HG03342 (cell line): Measurements from ENCODE around the gene FXYD4.

Experiments used
- ATAC-seq: cut with Tn5 transposase; IDR thresholded peaks from one replicate; pipeline ENCODE4 v1.9.1; 2021; ENCODE audit warnings: mild to moderate bottlenecking, moderate library complexity; ENCODE audit not compliant: unreplicated experiment

Gene FXYD4

DNA sequence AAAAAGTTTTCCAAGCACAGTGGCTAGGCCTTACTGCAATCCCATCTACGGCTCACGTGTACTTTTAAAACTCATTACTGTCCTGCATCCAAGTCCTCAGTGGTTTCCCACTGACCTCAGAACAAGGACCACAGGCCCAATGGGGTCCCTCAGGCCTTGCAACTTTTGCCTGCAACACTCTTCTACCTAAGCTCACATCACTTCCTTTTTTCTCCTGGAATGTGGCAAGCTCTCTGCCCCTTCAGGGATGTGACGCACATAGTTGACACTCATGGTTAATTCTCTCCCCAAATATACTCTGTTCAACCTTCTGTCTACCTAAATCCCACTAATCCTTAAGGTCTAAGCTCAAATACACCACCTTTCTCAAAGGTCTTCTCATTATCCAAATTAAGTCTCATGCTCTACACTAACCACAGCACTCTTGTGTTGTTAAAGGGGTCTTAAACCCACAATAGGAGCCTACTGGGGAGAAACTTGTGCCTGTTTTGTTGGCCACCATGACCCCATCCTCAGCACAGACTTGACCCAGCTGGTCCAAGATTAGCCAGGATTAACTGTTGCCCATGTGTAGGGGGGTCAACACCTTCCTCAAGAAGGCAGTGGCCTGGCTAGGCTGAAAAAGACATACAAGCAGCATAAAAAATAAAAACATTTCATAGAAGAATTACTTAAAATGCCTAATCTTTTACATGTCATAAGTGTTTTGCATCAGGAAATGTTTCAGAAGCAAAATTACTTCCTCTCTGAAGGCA lies 22.3 kb downstream of the FXYD4 start:
- no peak for ATAC-seq

DNA sequence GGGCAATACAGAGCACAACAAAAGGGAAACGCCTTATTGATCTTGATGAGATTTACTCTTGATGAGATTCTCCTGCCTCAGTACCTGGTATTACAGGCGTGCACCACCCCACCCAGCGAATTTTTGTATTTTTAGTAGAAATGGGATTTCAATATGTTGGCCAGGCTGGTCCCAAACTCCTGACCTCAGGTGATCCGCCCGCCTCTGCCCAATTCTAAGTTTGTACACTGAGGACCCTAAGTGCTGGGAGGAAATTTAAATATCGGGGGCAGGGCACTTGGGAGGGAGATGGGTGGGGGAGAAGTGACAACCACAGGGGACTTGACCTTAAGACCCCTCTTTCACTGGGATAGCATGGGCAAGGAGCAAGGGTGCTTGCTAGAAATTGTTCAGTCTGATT lies 23.4 kb downstream of the FXYD4 start:
- no peak for ATAC-seq

- no peak for ATAC-seq
Observed at GRCh38 chr10:43395571-43396060, 24.2 kb downstream of the FXYD4 start.

GRCh38 chr10:43396061-43396927 lies 24.9 kb downstream of the FXYD4 start:
- peak; percentile 41 for ATAC-seq

GRCh38 chr10:43396928-43397624 lies 25.6 kb downstream of the FXYD4 start:
- ATAC-seq = peak; percentile 80

GRCh38 chr10:43398939-43399319 lies 27.5 kb downstream of the FXYD4 start:
- no peak for ATAC-seq

GRCh38 chr10:43399320-43400310 lies 28.2 kb downstream of the FXYD4 start:
- no peak for ATAC-seq

GRCh38 chr10:43401627-43402026 lies 30.2 kb downstream of the FXYD4 start:
- ATAC-seq = no peak

GRCh38 chr10:43402176-43402575 lies 30.7 kb downstream of the FXYD4 start:
- no peak for ATAC-seq

DNA sequence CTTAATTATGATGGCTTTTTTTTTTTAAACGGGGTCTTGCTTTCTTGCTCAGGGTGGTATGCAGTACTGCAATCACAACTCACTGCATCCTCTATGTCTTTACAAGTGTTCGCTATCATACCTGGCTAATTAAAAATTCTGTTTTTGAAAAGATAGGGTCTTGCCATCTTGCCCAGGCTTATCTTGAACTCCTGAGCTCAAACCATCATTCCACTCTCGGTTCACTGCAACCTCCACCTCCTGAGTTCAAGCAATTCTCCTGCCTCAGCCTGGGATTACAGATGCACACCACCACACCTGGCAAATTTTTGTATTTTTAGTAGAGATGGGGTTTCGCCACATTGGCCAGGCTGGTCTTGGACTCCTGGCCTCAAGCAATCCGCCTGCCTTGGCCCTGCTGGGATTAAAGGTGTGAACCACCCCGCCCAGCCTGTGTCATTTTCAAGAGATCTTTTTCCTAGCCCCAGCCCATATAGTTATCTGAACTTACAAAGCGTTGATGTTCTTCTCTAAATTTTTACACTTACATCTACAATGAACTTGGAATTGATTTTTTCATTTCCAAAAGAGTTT lies 31.5 kb downstream of the FXYD4 start:
- ATAC-seq = no peak

DNA sequence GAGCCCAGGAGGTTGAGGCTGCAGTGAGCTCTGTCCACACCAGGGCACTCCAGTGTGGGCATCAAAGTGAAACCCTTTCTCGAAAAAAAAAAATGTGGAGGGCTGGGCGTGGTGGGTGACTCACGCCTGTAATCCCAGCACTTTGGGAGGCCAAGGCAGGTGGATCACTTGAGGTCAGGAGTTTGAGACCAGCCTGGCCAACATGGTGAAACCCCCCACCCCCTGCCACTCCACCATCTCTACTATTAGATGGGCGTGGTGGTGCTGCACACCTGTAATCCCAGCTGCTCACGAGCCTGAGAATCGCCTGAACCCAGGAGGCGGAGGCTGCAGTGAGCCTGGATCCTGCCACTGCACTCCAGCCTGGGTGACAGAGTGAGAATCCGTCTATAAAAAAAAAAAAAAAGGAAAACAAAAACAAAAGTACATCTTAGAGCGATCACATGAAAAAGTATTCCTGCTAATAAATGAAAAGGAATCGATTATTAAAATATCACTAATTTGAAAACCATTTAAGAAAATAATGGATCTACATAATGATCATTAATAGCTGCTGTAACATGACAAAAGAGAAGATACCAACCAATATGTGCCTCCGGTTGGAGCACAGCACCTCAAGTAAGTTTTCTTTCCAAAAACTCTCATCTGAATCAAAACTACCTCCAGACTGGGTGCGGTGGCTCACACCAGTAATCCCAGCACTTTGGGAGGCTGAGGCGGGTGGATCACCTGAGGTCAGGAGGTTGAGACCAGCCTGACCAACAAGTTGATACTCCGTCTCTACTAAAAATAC lies 32.7 kb downstream of the FXYD4 start:
- no peak for ATAC-seq

DNA sequence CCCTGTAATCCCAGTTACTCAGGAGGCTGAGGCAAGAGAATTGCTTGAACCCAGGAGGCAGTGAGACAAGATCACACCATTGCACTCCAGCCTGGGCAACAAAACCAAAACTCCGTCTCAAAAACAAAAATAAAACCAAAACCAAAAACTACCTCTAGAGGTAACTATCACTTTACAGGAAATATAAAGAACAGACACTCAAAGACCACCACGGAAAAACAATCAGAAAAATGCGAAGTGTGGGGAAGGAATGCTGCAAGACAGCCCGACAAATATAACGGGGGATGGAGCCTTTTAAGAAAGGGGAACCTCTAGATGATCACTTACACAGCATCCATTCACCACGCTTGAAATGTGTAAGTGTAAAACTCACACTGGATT lies 33.3 kb downstream of the FXYD4 start:
- no peak for ATAC-seq

DNA sequence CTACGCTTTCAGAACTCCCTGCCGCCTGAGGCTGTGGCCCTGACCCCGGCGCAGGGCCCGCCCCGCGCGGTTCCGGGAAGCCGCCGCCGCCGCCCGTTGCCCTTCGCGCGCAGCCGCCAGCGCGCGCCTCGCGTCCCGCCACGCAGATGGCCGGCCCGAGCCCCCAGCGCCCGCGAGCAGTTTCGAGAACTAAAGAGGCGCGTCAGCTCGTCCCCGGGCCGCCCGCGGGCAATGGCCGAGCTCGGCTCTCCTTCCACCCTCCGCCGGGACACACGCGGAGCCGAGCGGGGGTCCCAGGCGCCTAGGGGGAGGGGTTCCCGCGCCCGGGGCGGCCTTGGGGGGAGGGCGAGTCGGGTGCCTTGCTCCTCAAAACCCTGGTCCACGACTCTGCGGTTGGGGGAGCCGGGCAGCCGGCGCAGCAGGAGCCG lies 35.7 kb downstream of the FXYD4 start:
- ATAC-seq = peak; percentile 13

- ATAC-seq = peak; percentile 44
Observed at GRCh38 chr10:43407576-43408330, 36.3 kb downstream of the FXYD4 start.

DNA sequence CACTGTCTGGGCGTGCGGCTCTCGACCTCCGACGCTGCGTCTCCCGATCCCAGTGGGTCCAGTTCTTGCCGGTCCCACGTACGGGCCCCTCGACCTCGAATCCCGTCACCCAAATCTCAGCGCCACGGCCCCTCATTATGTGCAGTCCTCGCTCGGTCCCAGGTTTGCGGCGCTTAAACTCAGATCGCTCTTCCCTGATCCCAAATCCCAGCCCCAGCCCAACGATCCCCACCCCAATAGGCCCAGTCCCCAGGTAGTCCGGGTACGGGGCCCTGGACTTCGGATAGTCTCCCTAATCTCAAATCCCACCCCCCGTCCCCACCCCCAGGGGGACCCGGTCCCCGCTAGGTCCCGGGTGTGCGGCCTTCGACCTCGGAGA lies 36.9 kb downstream of the FXYD4 start:
- no peak for ATAC-seq

- peak; percentile 63 for ATAC-seq
Observed at GRCh38 chr10:43408710-43409384, 37.4 kb downstream of the FXYD4 start, which contains the start of gene HNRNPF. HNRNPF (minus strand) TSS chr10:43409186; CDS start chr10:43387884, 21,302 bp downstream.

DNA sequence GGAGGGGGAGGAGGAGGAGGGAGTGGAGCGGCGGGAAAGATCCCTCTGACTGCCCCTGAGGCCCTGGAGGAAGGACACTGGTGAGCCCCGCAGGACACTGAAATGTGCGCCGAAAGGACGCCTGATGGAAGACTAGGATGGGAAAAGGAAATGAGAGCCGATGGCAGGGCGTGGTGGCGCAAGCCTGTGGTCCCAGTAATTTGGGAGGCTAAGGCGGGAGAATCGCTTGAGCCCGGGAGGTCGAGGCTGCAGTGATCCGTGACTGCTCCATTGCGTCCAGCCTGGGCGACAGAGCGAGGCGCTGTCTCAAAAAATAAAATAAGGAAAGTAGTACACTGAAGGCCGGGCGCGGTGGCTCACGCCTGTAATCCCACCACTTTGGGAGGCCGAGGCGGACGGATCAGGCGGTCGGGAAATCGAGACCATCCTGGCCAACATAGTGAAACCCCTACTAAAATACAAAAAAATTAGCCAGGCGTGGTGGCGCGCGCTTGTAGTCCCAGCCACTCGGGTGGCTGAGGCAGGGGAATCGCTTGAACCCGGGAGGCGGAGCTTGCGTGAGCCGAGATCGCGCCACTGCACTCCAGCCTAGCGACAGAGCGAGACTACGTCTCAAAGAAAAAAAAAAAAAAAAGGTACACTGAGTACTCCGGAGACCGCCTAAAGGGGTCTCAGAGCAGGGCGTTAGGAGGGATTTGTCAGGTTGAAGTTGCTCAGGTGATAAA lies 38.1 kb downstream of the FXYD4 start:
- ATAC-seq = peak; percentile 0
